HFFc6 (cell line): ENCODE data around the gene PRDM16. TPM values are rescaled to one million over a fixed set of nuclear protein-coding genes. Genes with fewer than 3 reads are reported as not detected.

Experiments used
- DNase-seq: peaks from one replicate; pipeline ENCODE4 v3.0.0-alpha.2; 2018
- H3K27ac Mint-ChIP-seq: 2 replicates; pipeline ENCODE4 v1.8.0; 2020; ENCODE audit warnings: mild to moderate bottlenecking, mixed read lengths
- H3K27me3 Mint-ChIP-seq: 2 replicates; pipeline ENCODE4 v1.8.0; 2021; ENCODE audit warnings: mild to moderate bottlenecking, moderate library complexity, mixed read lengths; ENCODE audit not compliant: insufficient read depth
- H3K36me3 Mint-ChIP-seq: 2 replicates; pipeline ENCODE4 v1.8.0; 2021; ENCODE audit warnings: low read depth, mixed read lengths
- H3K4me1 Mint-ChIP-seq: 2 replicates; pipeline ENCODE4 v1.8.0; 2020; ENCODE audit warnings: low read depth, mixed read lengths
- H3K4me3 Mint-ChIP-seq: 2 replicates; pipeline ENCODE4 v1.8.0; 2020; ENCODE audit warnings: mild to moderate bottlenecking, moderate library complexity, mixed read lengths
- H3K9me3 Mint-ChIP-seq: 2 replicates; pipeline ENCODE4 v1.8.0; 2020; ENCODE audit warnings: mild to moderate bottlenecking, mixed read lengths
- CTCF ChIP-seq: fragments of 200-600 bp; sonication (generic); IDR thresholded peaks from 2 replicates; pipeline ENCODE4 v1.5.0; 2021; ENCODE audit warnings: antibody characterized with exemption, mild to moderate bottlenecking
- total RNA-seq, 6 experiments: library from RNA; stranded (reverse); fragmentation: NEBNext Ultra II Directional; extraction: Animal tissue kit (Norgen Biotek cat#: 25700); gene quantifications; 2 replicates in 1 of 6; 3 replicates in 5 of 6; pipeline ENCODE4 v1.2.3, GENCODE V29; 2021

The PRDM16 gene
- total RNA-seq, 6 experiments from 2014 or later = not detected

DNA sequence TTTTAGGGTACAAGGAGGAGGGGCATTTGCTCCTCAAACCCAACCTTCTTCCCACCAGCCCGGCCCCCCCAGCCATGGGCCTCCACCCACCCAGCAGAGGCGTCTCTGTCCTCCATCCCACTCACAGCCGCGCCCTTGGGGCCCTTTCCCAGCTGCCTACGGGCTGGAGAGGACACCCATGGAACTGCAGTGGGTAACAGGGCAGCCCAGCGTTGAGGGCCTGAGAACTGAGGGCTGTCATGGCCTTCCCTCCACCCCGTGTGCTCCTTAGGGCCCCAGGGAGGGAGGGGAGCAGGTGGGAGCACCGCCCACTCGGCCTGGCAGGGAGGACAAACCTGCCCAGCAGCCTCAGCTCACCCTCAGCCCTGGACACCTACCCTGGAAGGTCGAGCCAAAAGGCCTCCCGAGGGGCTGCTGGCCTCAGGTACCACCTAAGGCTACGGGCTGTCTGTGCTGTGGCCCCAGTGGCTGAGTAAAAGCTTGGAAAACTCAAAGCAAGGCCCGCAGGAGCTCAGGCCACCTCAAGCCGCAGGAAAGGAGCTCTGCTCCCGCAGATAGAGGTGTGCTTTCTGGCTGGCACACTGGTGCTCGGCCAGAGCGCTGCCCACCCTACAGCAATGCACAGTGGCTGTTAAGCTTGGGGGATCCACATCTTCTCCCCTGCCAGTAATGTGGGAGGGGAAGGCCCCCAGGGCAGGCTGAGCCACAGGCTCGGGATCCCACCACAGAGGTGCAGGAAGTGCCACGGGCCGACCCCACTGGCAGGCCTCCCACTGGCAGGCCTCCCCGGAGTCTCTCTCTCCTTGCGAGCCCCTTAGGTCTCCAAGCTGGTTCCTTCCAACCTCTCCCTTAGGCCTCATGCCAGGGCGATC lies 383.2 kb downstream of the PRDM16 start:
- H3K9me3 Mint-ChIP-seq = no peaks in the 10 kb centered on the region
- no peak for DNase-seq
- no peaks in the 10 kb centered on the region for H3K4me1 Mint-ChIP-seq
- H3K36me3 Mint-ChIP-seq = no peaks in the 10 kb centered on the region
- peaks cover 10% of the 10 kb centered on the region for H3K27me3 Mint-ChIP-seq
- no peak overlapping the region for H3K4me3 Mint-ChIP-seq
- no peak for TF ChIP-seq CTCF
- no peak overlapping the region for H3K27ac Mint-ChIP-seq

GRCh38 chr1:3452866-3453175 lies 383.8 kb downstream of the PRDM16 start:
- TF ChIP-seq CTCF = no peak
- no peak for DNase-seq
- Mint-ChIP-seq H3K4me1 (no peaks in the 10 kb centered on the region), H3K4me3 (no peak overlapping the region), H3K27me3 (peaks cover 12% of the 10 kb centered on the region), H3K9me3 (no peaks in the 10 kb centered on the region), H3K27ac (no peak overlapping the region), H3K36me3 (no peaks in the 10 kb centered on the region)

DNA sequence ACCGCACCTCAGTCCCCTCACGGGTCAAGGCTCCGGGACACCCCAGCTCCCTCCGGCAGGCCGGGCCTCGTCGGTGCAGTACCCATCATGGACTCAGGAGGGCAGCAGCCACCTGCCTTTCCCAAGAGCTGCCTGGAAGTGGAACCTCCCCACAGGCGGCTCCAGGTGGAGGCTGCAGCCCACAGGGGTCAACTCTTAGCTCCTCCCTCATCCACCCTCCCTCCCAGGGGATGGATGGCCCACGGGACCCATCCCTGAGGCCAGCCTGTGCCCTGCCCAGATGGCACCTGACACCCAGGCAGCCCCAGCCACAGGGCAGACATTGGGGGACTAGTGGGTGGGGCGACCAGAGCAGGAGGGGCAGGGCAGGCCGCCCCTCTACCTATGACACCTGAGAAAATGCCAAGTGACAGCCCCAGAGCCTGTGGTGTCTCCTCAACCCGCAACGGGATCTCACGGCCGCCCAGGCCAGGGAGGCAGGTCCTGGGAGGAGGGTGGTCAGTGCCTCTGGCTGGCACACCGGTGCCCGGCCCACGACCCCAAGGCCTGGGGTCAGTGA lies 384.3 kb downstream of the PRDM16 start:
- no peaks in the 10 kb centered on the region for H3K36me3 Mint-ChIP-seq
- no peaks in the 10 kb centered on the region for H3K4me1 Mint-ChIP-seq
- peaks cover 9% of the 10 kb centered on the region for H3K27me3 Mint-ChIP-seq
- H3K9me3 Mint-ChIP-seq = no peaks in the 10 kb centered on the region
- peak; percentile 97 for TF ChIP-seq CTCF
- DNase-seq = peak; percentile 50
- no peak overlapping the region for H3K4me3 Mint-ChIP-seq
- H3K27ac Mint-ChIP-seq = no peak overlapping the region

GRCh38 chr1:3453891-3454810 lies 385.1 kb downstream of the PRDM16 start, which contains the start of gene ARHGEF16:
ARHGEF16 (plus strand) TSS chr1:3454665; CDS start chr1:3463085, 8,420 bp downstream.
- H3K4me3 Mint-ChIP-seq = no peak within 1 kb of the TSS; the same call in 1 of the 2 replicates
- H3K27me3 Mint-ChIP-seq = peaks cover 14% of the 10 kb centered on the region
- no peak within 1 kb of the TSS for H3K27ac Mint-ChIP-seq
- H3K36me3 Mint-ChIP-seq = no peaks in the 10 kb centered on the region
- H3K9me3 Mint-ChIP-seq = no peaks in the 10 kb centered on the region
- TF ChIP-seq CTCF = peak; percentile 65
- no peaks in the 10 kb centered on the region for H3K4me1 Mint-ChIP-seq
- no peak for DNase-seq

DNA sequence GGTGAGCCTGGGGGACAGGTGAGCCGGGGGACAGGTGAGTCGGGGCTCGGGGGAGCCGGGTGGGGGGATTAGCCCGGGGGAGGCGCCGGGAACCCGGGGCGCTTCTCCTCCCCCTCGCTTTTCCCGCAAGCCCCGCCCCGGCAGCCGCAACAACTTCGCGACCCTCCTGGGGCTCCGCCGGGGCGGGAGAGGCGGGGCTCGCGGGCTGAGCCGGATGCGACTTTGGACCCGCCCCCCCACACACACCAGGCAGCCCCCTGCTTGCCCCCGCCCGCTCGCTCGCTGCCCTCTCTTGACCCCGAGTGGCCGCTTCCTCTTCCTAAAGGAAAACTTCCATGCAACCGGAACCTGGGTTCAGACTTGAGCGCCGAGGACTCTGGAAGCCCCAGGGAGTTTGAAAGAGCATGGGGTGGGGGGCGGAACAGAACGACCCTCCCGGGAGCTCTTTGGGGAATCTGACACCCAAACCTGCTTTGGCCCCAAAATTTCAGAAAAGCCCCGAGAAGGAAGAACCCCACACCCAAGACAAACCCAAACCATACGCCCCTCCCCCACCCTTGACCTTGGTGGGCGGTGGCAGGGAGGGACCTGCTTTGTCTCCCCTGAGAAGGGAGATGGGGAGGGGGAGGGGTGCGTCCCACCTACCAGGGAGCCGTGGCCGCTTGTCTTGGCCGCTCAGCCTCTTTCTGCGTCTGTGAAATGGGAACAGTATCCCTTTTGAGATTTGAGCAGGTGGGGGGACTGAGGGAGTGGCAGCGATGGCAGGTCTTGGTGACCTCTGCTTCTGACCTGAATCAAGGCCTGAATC lies 386.0 kb downstream of the PRDM16 start:
- H3K36me3 Mint-ChIP-seq = no peaks in the 10 kb centered on the region
- DNase-seq = no peak
- H3K4me1 Mint-ChIP-seq = no peaks in the 10 kb centered on the region
- no peak overlapping the region for H3K27ac Mint-ChIP-seq
- TF ChIP-seq CTCF = no peak
- H3K4me3 Mint-ChIP-seq = no peak overlapping the region; the same call in 1 of the 2 replicates
- H3K9me3 Mint-ChIP-seq = no peaks in the 10 kb centered on the region
- H3K27me3 Mint-ChIP-seq = peaks cover 20% of the 10 kb centered on the region
